Neural cell (in vitro differentiated cells): Measurements from ENCODE around the gene NKD1. TPM values are rescaled to one million over a fixed set of nuclear protein-coding genes. Genes with fewer than 3 reads are reported as not detected.

Source experiments
- H2AFZ ChIP-seq: fragments of 200-600, 300-800 bp; sonication (generic), shearing (Covaris generic); 2 replicates; pipeline ENCODE4 v1.6.0; 2014; ENCODE audit warnings: low read depth, mild to moderate bottlenecking, antibody characterized with exemption, low read length, moderate library complexity
- H3F3A ChIP-seq: fragments of 200-600 bp; shearing (Covaris generic); 2 replicates; pipeline ENCODE4 v1.6.1; 2016; ENCODE audit warnings: mild to moderate bottlenecking, moderate library complexity, mixed read lengths, antibody characterized with exemption, low read length; ENCODE audit not compliant: insufficient read depth, poor library complexity, severe bottlenecking
- H3K27ac ChIP-seq: fragments of 200-600, 300-800 bp; sonication (generic), shearing (Covaris generic); 2 replicates; pipeline ENCODE4 v1.5.1; 2014; ENCODE audit warnings: mild to moderate bottlenecking, low read length, moderate library complexity
- H3K27me3 ChIP-seq: fragments of 300-800, 200-600 bp; sonication (generic), shearing (Covaris generic); 2 replicates; pipeline ENCODE4 v1.6.0; 2014; ENCODE audit warnings: mild to moderate bottlenecking, low read depth, low read length, moderate library complexity; ENCODE audit not compliant: insufficient read depth
- H3K36me3 ChIP-seq: fragments of 300-800, 200-600 bp; sonication (generic), shearing (Covaris generic); 2 replicates; pipeline ENCODE4 v1.5.1; 2014; ENCODE audit warnings: mild to moderate bottlenecking, antibody characterized with exemption, low read length, moderate library complexity; ENCODE audit not compliant: insufficient read depth
- H3K4me2 ChIP-seq: fragments of 300-800, 200-600 bp; sonication (generic), shearing (Covaris generic); 2 replicates; pipeline ENCODE4 v1.6.0; 2014; ENCODE audit warnings: mild to moderate bottlenecking, low read length
- H3K4me3 ChIP-seq: fragments of 300-800, 200-600 bp; sonication (generic), shearing (Covaris generic); 2 replicates; pipeline ENCODE4 v1.5.1; 2014; ENCODE audit warnings: mild to moderate bottlenecking, low read length, moderate library complexity
- H3K79me2 ChIP-seq: fragments of 200-600 bp; shearing (Covaris generic); replicated peaks from 2 replicates; pipeline ENCODE4 v1.6.0; 2014; ENCODE audit warnings: mild to moderate bottlenecking, low read length, moderate library complexity; ENCODE audit not compliant: insufficient read depth
- H3K9ac ChIP-seq: fragments of 300-800, 200-600 bp; sonication (generic), shearing (Covaris generic); 2 replicates; pipeline ENCODE4 v1.6.1; 2016; ENCODE audit warnings: mild to moderate bottlenecking, low read length, mixed read lengths
- H3K9me2 ChIP-seq: fragments of 200-600 bp; shearing (Covaris generic); 2 replicates; pipeline ENCODE4 v1.6.1; 2016; ENCODE audit warnings: mild to moderate bottlenecking, low read length, mixed read lengths; ENCODE audit not compliant: insufficient read depth
- H3K9me3 ChIP-seq: fragments of 200-600, 300-800 bp; sonication (generic), shearing (Covaris generic); 2 replicates; pipeline ENCODE4 v1.6.1; 2016; ENCODE audit warnings: mild to moderate bottlenecking, mixed run types, low read length, moderate library complexity, mixed read lengths
- H4K20me1 ChIP-seq: fragments of 200-600 bp; shearing (Covaris generic); 2 replicates; pipeline ENCODE4 v1.6.1; 2016; ENCODE audit warnings: mild to moderate bottlenecking, mixed run types; ENCODE audit not compliant: insufficient read depth
- EP300 ChIP-seq: fragments of 450-650 bp; conservative IDR thresholded peaks from 2 replicates; pipeline ENCODE4 v1.6.1; 2014; ENCODE audit warnings: antibody characterized with exemption, mild to moderate bottlenecking, moderate library complexity; ENCODE audit not compliant: poor library complexity, severe bottlenecking
- EZH2 ChIP-seq: fragments of 200-600, 300-800 bp; shearing (Covaris generic), sonication (generic); IDR thresholded peaks from 2 replicates; pipeline ENCODE4 v1.6.1; 2014; ENCODE audit warnings: antibody characterized with exemption, low read length, borderline replicate concordance, mild to moderate bottlenecking; ENCODE audit not compliant: insufficient read depth, poor library complexity, severe bottlenecking
- MXI1 ChIP-seq: fragments of 450-650 bp; conservative IDR thresholded peaks from 2 replicates; pipeline ENCODE4 v1.6.1; 2014; ENCODE audit warnings: antibody characterized with exemption, mild to moderate bottlenecking; ENCODE audit not compliant: poor library complexity, severe bottlenecking
- POLR2AphosphoS5 ChIP-seq: IDR thresholded peaks from 2 replicates; pipeline ENCODE4 v1.6.1; 2012
- RAD21 ChIP-seq: fragments of 450-650 bp; conservative IDR thresholded peaks from 2 replicates; pipeline ENCODE4 v1.6.1; 2014; ENCODE audit warnings: antibody characterized with exemption, mild to moderate bottlenecking, moderate library complexity
- SMC3 ChIP-seq: fragments of 450-650 bp; conservative IDR thresholded peaks from 2 replicates; pipeline ENCODE4 v1.6.1; 2014; ENCODE audit warnings: antibody characterized with exemption, mild to moderate bottlenecking, moderate library complexity; ENCODE audit not compliant: poor library complexity
- TAF1 ChIP-seq: IDR thresholded peaks from 2 replicates; pipeline ENCODE4 v1.6.1; 2012; ENCODE audit warnings: low read depth
- polyA plus RNA-seq: library from polyadenylated mRNA; depleted of rRNA; stranded (reverse); fragments of >200 nt; gene quantifications from 2 replicates; pipeline ENCODE4 v1.2.3, GENCODE V29; 2014
- TF ChIP-seq, protein P1 (sequence below): IDR thresholded peaks from 2 replicates; pipeline ENCODE4 v1.6.1; 2012; ENCODE audit warnings: borderline replicate concordance
- TF ChIP-seq, protein P2 (sequence below): fragments of 450-650 bp; IDR thresholded peaks from 2 replicates; pipeline ENCODE4 v1.5.1; 2014; ENCODE audit warnings: antibody characterized with exemption, mild to moderate bottlenecking, moderate library complexity; ENCODE audit not compliant: poor library complexity, severe bottlenecking

NKD1 gene
- polyA plus RNA-seq, 1 donor from 2014 or later: 1.1 TPM

DNA sequence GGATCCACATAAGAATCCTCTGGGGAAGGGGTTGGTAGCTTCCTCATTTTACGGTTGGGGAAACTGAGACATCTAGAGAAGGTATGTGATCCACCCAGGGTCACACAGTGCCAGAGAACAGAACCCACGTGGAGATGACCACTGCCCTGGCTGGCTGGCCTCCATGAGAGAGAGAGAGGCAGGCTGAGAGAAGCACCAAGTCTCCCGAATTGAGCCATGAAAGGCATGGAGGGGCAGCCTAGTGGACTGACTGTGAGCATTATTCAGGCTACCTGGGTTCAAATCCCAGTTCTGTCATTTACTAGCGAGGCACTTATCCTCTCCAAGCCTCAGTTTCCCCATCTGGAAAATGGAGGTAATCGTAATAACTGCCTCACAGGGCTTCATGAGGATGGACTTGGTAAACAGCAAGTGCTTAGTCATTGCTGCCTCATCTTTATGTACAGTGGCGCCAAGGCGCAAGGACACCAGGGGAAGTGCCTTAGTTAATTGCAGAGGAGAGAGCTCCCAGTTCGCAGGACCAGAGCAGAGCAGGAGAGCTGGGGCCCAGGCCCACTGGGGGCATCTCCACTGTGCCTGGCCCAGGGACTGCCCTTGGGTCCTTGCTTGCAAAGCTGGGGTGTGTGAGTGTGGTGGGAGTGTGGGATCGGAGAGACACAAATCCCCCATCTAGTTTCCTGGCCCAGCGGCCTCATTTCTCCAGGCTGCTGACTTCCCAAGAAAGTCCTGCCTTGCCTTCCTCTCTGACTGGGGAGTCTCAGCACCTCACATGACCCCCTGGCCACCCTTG is 71.7 kb downstream of the NKD1 start:
- Histone ChIP-seq H3F3A (no peaks in the 10 kb centered on the region), H4K20me1 (no peaks in the 10 kb centered on the region), H3K27ac (no peak overlapping the region), H3K79me2 (no peaks in the 10 kb centered on the region), H2AFZ (no peak overlapping the region), H3K27me3 (no peaks in the 10 kb centered on the region), H3K9me3 (no peaks in the 10 kb centered on the region), H3K4me3 (no peak overlapping the region), H3K9me2 (no peaks in the 10 kb centered on the region), H3K4me2 (no peak overlapping the region), H3K36me3 (no peaks in the 10 kb centered on the region), H3K9ac (no peak overlapping the region)
- TF ChIP-seq, protein P1, sequence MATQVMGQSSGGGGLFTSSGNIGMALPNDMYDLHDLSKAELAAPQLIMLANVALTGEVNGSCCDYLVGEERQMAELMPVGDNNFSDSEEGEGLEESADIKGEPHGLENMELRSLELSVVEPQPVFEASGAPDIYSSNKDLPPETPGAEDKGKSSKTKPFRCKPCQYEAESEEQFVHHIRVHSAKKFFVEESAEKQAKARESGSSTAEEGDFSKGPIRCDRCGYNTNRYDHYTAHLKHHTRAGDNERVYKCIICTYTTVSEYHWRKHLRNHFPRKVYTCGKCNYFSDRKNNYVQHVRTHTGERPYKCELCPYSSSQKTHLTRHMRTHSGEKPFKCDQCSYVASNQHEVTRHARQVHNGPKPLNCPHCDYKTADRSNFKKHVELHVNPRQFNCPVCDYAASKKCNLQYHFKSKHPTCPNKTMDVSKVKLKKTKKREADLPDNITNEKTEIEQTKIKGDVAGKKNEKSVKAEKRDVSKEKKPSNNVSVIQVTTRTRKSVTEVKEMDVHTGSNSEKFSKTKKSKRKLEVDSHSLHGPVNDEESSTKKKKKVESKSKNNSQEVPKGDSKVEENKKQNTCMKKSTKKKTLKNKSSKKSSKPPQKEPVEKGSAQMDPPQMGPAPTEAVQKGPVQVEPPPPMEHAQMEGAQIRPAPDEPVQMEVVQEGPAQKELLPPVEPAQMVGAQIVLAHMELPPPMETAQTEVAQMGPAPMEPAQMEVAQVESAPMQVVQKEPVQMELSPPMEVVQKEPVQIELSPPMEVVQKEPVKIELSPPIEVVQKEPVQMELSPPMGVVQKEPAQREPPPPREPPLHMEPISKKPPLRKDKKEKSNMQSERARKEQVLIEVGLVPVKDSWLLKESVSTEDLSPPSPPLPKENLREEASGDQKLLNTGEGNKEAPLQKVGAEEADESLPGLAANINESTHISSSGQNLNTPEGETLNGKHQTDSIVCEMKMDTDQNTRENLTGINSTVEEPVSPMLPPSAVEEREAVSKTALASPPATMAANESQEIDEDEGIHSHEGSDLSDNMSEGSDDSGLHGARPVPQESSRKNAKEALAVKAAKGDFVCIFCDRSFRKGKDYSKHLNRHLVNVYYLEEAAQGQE: no peak
- TF ChIP-seq TAF1: no peak
- no peak for TF ChIP-seq RAD21
- TF ChIP-seq, protein P2, sequence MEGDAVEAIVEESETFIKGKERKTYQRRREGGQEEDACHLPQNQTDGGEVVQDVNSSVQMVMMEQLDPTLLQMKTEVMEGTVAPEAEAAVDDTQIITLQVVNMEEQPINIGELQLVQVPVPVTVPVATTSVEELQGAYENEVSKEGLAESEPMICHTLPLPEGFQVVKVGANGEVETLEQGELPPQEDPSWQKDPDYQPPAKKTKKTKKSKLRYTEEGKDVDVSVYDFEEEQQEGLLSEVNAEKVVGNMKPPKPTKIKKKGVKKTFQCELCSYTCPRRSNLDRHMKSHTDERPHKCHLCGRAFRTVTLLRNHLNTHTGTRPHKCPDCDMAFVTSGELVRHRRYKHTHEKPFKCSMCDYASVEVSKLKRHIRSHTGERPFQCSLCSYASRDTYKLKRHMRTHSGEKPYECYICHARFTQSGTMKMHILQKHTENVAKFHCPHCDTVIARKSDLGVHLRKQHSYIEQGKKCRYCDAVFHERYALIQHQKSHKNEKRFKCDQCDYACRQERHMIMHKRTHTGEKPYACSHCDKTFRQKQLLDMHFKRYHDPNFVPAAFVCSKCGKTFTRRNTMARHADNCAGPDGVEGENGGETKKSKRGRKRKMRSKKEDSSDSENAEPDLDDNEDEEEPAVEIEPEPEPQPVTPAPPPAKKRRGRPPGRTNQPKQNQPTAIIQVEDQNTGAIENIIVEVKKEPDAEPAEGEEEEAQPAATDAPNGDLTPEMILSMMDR: no peak
- TF ChIP-seq SMC3: no peak
- no peak for TF ChIP-seq MXI1
- no peak for TF ChIP-seq POLR2AphosphoS5
- no peak for TF ChIP-seq EP300
- no peak for TF ChIP-seq EZH2

DNA sequence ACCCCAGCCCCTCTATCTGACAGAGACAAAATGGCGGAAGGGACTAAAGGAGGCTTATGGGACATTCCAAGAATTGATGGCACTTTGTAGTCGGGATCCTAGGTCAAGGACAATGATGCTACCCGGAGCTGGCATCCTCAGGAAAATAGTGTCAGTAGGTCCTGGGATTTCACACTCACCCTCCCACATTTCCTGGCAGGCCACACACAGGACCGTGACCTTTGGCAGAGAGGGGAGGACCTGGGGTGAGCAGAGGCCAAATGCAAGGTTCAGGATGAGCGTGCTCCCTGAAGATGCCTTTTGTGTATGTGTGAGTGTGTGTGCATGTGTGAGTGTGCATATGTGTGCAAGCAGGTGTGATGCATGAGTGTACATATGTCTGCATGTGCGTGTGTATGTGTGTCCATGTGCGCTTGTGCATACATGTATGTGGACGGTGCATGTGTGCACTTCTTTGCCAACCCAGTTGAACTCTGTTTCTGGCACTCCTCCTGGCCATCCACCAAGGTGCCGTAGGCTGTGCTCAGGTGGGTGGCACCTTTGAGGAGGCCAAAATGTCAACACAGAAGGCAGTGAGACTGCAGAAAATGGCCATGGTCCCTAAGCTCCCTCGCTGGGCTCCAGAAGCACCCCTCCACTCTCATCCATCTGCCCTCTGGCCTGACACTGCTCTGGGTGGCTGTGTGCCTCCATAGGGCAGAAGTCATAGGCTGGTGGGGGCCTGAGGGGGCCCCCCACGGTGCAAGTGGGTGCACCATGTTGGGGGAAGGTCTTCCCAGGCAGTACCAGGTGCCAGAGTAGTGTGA is 72.7 kb downstream of the NKD1 start:
- no peak overlapping the region for H3K4me3 ChIP-seq
- H3K9me3 ChIP-seq: no peaks in the 10 kb centered on the region
- H3K4me2 ChIP-seq: no peak overlapping the region
- no peaks in the 10 kb centered on the region for H4K20me1 ChIP-seq
- TF ChIP-seq SMC3 (no peak), EZH2 (no peak), TAF1 (no peak)
- TF ChIP-seq, protein P1: no peak
- no peaks in the 10 kb centered on the region for H3K79me2 ChIP-seq
- no peak overlapping the region for H3K27ac ChIP-seq
- no peaks in the 10 kb centered on the region for H3K9me2 ChIP-seq
- no peaks in the 10 kb centered on the region for H3F3A ChIP-seq
- H3K9ac ChIP-seq: no peak overlapping the region
- no peaks in the 10 kb centered on the region for H3K36me3 ChIP-seq
- H3K27me3 ChIP-seq: no peaks in the 10 kb centered on the region
- no peak overlapping the region for H2AFZ ChIP-seq
